ENCODE measurements around the gene HS3ST5.
A peak's percentile ranks its signal among the peaks of the same experiment; 100 is the strongest.

Gene HS3ST5

GRCh38 chr6:114144887-114145851 is 197.7 kb downstream of the HS3ST5 start:
- DNase-seq = no peak

- no peak for DNase-seq
Observed at GRCh38 chr6:114142258-114142657, 200.6 kb downstream of the HS3ST5 start.

GRCh38 chr6:114140416-114140815 is 202.4 kb downstream of the HS3ST5 start:
- no peak for DNase-seq

- no peak for DNase-seq
Observed at GRCh38 chr6:114138577-114139248, 204.1 kb downstream of the HS3ST5 start.

- no peak for DNase-seq
Observed at GRCh38 chr6:114135363-114135971, 207.4 kb downstream of the HS3ST5 start.

- no peak for DNase-seq
Observed at GRCh38 chr6:114133816-114134215, 209.0 kb downstream of the HS3ST5 start.

- DNase-seq = no peak
Observed at GRCh38 chr6:114131945-114132344, 210.9 kb downstream of the HS3ST5 start.

- no peak for DNase-seq
Observed at GRCh38 chr6:114125576-114125975, 217.2 kb downstream of the HS3ST5 start.

GRCh38 chr6:114121913-114122662 is 220.7 kb downstream of the HS3ST5 start:
- DNase-seq = no peak

GRCh38 chr6:114119056-114119455 is 223.8 kb downstream of the HS3ST5 start:
- no peak for DNase-seq

GRCh38 chr6:114115652-114116051 is 227.2 kb downstream of the HS3ST5 start:
- no peak for DNase-seq

- DNase-seq = peak; percentile 80
Observed at GRCh38 chr6:114108119-114109002, 234.5 kb downstream of the HS3ST5 start.

GRCh38 chr6:114106020-114106419 is 236.8 kb downstream of the HS3ST5 start:
- DNase-seq = no peak

GRCh38 chr6:114101255-114101654 is 241.6 kb downstream of the HS3ST5 start:
- no peak for DNase-seq

GRCh38 chr6:114100215-114100994 is 242.4 kb downstream of the HS3ST5 start:
- DNase-seq = no peak

GRCh38 chr6:114096561-114097172 is 246.2 kb downstream of the HS3ST5 start:
- DNase-seq = peak; percentile 65

- DNase-seq = peak; percentile 31
Observed at GRCh38 chr6:114092943-114093342, 249.9 kb downstream of the HS3ST5 start.

GRCh38 chr6:114090626-114091025 is 252.2 kb downstream of the HS3ST5 start:
- DNase-seq = no peak

GRCh38 chr6:114087496-114087895 is 255.3 kb downstream of the HS3ST5 start:
- no peak for DNase-seq

GRCh38 chr6:114085211-114085610 is 257.6 kb downstream of the HS3ST5 start:
- no peak for DNase-seq

Data from NCI-H2029 (cell line).